ENCODE measurements around the gene BMPER.

The BMPER gene

DNA sequence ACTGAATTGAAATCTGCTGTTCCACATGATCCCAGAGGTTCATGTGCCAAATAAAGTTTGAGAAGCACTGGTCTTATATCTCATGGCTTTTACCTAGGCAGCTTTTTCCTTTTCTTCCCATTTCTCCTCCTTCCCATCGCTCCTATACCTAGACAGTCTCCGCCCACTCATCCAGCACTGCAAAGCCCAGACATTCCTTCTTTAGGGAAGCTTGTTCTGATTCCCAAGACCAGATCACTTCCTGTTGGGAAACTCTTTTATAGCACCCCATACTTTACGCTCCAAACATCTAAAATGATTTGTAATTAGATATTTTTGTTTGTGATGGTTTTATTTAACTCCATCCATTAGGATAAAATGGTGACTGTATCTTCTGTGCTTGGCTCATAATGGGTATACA, 75.9 kb downstream of the BMPER start:
- DNase-seq (ENCODE audit: extremely low spot score), result no peak
- TF ChIP-seq, protein P1, sequence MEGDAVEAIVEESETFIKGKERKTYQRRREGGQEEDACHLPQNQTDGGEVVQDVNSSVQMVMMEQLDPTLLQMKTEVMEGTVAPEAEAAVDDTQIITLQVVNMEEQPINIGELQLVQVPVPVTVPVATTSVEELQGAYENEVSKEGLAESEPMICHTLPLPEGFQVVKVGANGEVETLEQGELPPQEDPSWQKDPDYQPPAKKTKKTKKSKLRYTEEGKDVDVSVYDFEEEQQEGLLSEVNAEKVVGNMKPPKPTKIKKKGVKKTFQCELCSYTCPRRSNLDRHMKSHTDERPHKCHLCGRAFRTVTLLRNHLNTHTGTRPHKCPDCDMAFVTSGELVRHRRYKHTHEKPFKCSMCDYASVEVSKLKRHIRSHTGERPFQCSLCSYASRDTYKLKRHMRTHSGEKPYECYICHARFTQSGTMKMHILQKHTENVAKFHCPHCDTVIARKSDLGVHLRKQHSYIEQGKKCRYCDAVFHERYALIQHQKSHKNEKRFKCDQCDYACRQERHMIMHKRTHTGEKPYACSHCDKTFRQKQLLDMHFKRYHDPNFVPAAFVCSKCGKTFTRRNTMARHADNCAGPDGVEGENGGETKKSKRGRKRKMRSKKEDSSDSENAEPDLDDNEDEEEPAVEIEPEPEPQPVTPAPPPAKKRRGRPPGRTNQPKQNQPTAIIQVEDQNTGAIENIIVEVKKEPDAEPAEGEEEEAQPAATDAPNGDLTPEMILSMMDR (IDR thresholded peaks at IDR 0.05; ENCODE audit: control extremely low read depth, extremely low read depth, low read depth, missing control alignments), result no peak
- ChIA-PET POLR2A (no interaction called here), CTCF (interaction anchor here (1.3 to 1.8 kb wide), 3 partner anchors 11 to 48 kb away, joined by 3 to 6 read pairs (median 3); no protein-coding TSS in a partner anchor)

DNA sequence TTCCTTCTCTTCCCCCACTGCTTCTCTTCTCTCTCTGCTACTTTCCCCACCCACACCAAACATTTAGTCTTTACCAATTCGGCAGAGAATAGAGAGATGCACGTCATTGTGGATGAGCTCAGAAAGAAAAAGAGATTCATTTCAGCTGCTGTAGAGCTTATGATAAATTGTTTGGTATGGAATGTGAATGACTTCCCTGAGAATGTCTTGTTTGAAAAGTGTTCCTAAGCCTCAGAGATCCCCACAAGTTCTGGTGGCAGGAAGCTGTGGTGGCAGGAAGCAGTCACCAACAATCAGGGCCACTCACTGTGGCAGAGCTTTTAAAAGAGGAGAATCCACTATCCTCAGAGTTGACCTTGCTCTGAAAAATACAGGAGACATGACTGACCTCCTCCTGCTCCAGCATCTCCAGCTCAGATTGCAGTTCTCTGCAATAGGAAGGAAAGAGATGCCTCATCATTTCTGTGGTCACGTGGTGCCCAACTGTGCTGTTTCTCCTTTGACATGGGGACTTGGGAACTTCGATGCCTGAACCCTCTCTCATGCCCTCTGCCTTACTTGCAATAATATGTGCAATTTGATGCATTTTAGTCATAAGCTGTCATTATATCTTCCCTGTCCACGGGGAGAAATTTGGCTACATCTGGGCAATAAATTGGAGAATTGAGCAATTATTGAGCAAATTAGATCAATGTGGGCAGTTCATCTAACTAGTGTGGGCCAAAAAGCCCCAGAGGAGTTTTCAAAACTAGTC, 76.5 kb downstream of the BMPER start:
- ChIA-PET POLR2A (no interaction called here), CTCF (interaction anchor here (1.3 to 1.8 kb wide), 3 partner anchors 11 to 49 kb away, joined by 3 to 6 read pairs (median 3); no protein-coding TSS in a partner anchor)
- DNase-seq (ENCODE audit: extremely low spot score), result no peak
- TF ChIP-seq, protein P1 (IDR thresholded peaks at IDR 0.05; ENCODE audit: control extremely low read depth, extremely low read depth, low read depth, missing control alignments), result no peak

DNA sequence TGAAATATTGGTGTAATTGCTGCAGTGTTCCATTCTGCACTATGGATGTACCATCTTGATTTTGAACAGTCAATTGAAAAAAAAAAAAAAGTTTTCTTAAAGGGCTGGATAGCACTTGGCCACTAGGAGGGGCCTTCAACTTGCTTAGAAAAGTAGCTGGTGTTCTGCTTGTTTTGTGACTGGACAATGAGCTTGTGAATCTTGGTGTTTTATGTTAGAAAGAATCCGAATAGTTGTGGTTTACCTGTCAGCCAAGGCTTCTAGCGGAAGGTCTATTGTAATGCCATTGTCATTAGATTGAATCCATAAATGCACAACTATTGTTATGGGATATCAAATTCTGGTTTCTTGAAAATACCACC, 77.1 kb downstream of the BMPER start:
- TF ChIP-seq, protein P1 (IDR thresholded peaks at IDR 0.05; ENCODE audit: control extremely low read depth, extremely low read depth, low read depth, missing control alignments), result no peak
- DNase-seq (ENCODE audit: extremely low spot score), result no peak
- ChIA-PET POLR2A (no interaction called here), CTCF (interaction anchor here (0.6 to 1.8 kb wide), 2 partner anchors 12 to 49 kb away, joined by 3 to 6 read pairs; no protein-coding TSS in a partner anchor)

DNA sequence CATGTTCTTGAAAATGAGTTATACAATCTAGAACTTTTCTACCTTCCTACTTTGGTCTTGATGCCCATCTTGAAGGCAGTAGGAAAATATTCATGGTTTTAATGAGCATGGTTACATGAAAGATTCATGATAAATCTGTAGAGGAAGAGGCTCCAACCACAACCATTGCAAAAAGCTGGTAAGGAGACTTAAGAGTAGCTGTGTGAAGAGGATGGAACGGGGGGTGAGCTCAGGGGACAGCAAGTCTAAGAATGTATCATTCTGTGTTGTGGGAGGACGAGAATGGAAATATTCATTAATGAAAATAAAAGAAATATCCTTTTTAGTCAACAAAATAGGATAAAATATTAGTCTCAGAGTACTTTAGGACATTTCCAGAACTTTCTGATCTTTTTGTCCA, 81.1 kb downstream of the BMPER start:
- TF ChIP-seq, protein P1 (IDR thresholded peaks at IDR 0.05; ENCODE audit: control extremely low read depth, extremely low read depth, low read depth, missing control alignments), result no peak
- ChIA-PET POLR2A (no interaction called here), CTCF (no interaction called here)
- DNase-seq (ENCODE audit: extremely low spot score), result no peak

DNA sequence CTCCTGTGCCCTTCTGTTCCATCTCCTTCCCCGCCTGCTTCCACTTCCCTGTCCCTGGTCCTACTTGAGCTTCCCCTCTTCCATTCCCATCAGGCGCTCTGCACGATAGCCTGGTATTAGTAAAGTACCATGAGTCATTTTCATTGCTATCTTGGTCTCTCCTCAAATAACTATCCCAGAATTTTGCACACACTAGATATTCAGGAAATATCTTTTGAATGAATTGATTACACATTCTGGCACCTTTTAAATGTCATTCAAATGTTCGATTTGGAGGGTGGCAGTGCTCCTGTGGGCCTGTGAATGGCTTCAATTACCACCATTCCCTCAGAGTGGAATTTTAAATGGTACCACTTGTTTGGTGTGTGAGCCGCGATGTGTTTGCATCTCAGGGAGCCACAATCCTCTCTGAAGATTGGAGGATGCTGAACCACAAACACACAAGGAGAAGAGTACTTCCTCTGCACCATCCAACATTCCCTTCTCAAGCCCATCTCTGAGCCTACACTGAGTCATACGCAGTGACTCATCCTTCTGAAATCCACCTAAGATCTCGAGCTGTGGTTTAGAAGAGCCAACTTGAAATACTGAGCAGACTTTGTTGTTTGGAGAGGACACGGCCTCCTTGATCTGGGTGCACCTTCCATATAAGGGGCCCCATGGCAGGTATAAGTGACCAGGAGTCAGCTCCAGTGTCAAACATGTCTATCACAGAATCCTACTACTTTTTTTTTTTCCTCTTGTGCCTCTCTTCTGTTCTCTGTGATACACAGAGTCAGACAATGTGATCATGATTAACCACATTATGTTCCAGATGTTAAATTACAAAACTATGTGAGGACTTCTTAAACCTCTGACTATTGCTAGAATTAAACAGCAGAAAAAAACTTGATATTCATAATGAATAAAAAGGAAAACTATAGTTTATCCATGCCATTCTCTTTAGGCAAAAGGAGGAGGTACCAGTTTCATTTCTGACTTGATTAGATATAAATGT, 81.9 kb downstream of the BMPER start:
- CTCF ChIA-PET, result no interaction called here
- DNase-seq (ENCODE audit: extremely low spot score), result no peak
- TF ChIP-seq, protein P1 (IDR thresholded peaks at IDR 0.05; ENCODE audit: control extremely low read depth, extremely low read depth, low read depth, missing control alignments), result no peak
- POLR2A ChIA-PET, result no interaction called here

DNA sequence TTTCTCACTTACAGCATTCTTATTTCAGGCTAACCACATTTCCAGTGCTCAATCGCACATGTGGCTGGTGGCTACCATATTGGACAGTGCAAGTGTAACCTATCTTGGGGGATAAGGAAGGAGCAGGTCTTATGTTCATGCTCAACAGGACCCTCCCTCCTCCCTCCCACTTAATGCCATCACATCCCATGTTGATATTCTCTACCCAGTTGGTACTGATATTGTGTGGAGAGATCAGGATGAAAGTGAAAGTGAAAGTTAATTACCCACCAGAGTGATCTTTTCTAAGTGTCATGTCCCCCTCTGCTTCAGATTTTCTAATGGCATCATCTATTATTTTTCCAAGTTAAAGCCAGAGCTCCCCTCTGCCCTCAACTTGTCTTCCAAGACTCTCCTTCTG, 91.6 kb downstream of the BMPER start:
- ChIA-PET CTCF (interaction anchor here (1.3 kb wide), 1 partner anchor 23 kb away, joined by 3 read pairs; no protein-coding TSS in a partner anchor), POLR2A (no interaction called here)
- no peak for DNase-seq (ENCODE audit: extremely low spot score)
- TF ChIP-seq, protein P1 (IDR thresholded peaks at IDR 0.05; ENCODE audit: control extremely low read depth, extremely low read depth, low read depth, missing control alignments), result no peak
